H1 (cell line): Measurements from ENCODE around the gene ROBO2. TPM values are rescaled to one million over a fixed set of nuclear protein-coding genes. Genes with fewer than 3 reads are reported as not detected.

Source experiments
- CTCF ChIA-PET: fragments of 300-600 bp; sonication (Branson Sonifier 250); formaldehyde crosslinking; loops from one replicate; lab custom pipeline; 2021; ENCODE audit not compliant: partially characterized antibody; lab: Charles Lee
- POLR2A ChIA-PET: fragments of 300-600 bp; sonication (Branson Sonifier 250); formaldehyde crosslinking; loops from one replicate; lab custom pipeline; 2021; ENCODE audit warnings: inconsistent platforms; ENCODE audit not compliant: partially characterized antibody; lab: Charles Lee
- DNase-seq, 2 experiments: peaks; one replicate each; pipeline versions ENCODE4 v3.0.0 to v3.0.0-alpha.2; 2010 to 2022; ENCODE audit warnings: low spot score in 2 of 2, low read depth in 1 of 2, mixed read lengths in 1 of 2
- FAIRE-seq: peaks from 2 replicates; lab custom pipeline; 2011; peaks lifted over from hg19 to GRCh38; lab: Jason Lieb, UNC
- H2AFZ ChIP-seq: 2 replicates; pipeline ENCODE4 v1.8.1; 2012; ENCODE audit warnings: low read length, inconsistent platforms
- H2AK5ac ChIP-seq: 2 replicates; pipeline ENCODE4 v1.6.1; 2013; ENCODE audit warnings: low read depth, low read length
- H2BK120ac ChIP-seq: replicated peaks from 2 replicates; pipeline ENCODE3; 2013; ENCODE audit warnings: low read depth, low read length, inconsistent platforms
- H2BK12ac ChIP-seq: 2 replicates; pipeline ENCODE4 v1.6.1; 2013; ENCODE audit warnings: low read depth, low read length
- H2BK15ac ChIP-seq: 2 replicates; pipeline ENCODE4 v1.6.1; 2013; ENCODE audit warnings: low read length
- H2BK20ac ChIP-seq: 2 replicates; pipeline ENCODE4 v1.6.1; 2013; ENCODE audit warnings: low read length
- H2BK5ac ChIP-seq: 2 replicates; pipeline ENCODE4 v1.6.1; 2013; ENCODE audit warnings: low read depth, low read length
- H3K14ac ChIP-seq: 2 replicates; pipeline ENCODE4 v1.6.1; 2013; ENCODE audit warnings: inconsistent platforms; ENCODE audit not compliant: insufficient read length
- H3K18ac ChIP-seq: 2 replicates; pipeline ENCODE4 v1.6.1; 2013; ENCODE audit warnings: low read length; ENCODE audit errors: extremely low read depth
- H3K23ac ChIP-seq: 2 replicates; pipeline ENCODE4 v1.6.1; 2013; ENCODE audit warnings: inconsistent platforms; ENCODE audit not compliant: insufficient read length
- H3K23me2 ChIP-seq: 2 replicates; pipeline ENCODE4 v1.6.1; 2013; ENCODE audit warnings: low read depth, low read length
- H3K27ac ChIP-seq: 2 replicates; pipeline ENCODE4 v1.6.1; 2011; ENCODE audit warnings: low read depth, low read length, inconsistent platforms
- H3K27me3 ChIP-seq, 4 experiments: replicated peaks in 1 of 4; 1 replicate in 1 of 4; 2 replicates in 3 of 4; pipeline versions ENCODE4 v1.6.1 to v1.8.1; 2011 to 2013; ENCODE audit warnings: low read length in 3 of 4, mild to moderate bottlenecking in 3 of 4, inconsistent platforms in 2 of 4, mixed read lengths in 2 of 4, moderate library complexity in 1 of 4; ENCODE audit not compliant: control insufficient read depth in 3 of 4, insufficient read depth in 3 of 4; ENCODE audit errors: extremely low read depth in 1 of 4
- H3K36me3 ChIP-seq, 4 experiments: 2 replicates each; pipeline versions ENCODE4 v1.6.1 to v1.8.1; 2011 to 2013; ENCODE audit warnings: mild to moderate bottlenecking in 4 of 4, low read length in 3 of 4, moderate library complexity in 2 of 4, control low read depth in 1 of 4, inconsistent platforms in 1 of 4; ENCODE audit not compliant: insufficient read depth in 4 of 4, control insufficient read depth in 2 of 4
- H3K4ac ChIP-seq: replicated peaks from 2 replicates; pipeline ENCODE3; 2013; ENCODE audit warnings: low read length, low read depth, mixed read lengths, inconsistent platforms; ENCODE audit not compliant: insufficient read length
- H3K4me1 ChIP-seq, 4 experiments: replicated peaks in 1 of 4; 1 replicate in 1 of 4; 2 replicates in 3 of 4; pipeline versions ENCODE4 v1.6.1 to v1.8.1; 2011 to 2013; ENCODE audit warnings: low read length in 3 of 4, inconsistent platforms in 2 of 4, mixed read lengths in 1 of 4; ENCODE audit not compliant: insufficient read depth in 4 of 4, control insufficient read depth in 3 of 4
- H3K4me2 ChIP-seq, 2 experiments: 2 replicates each; pipeline versions ENCODE4 v1.6.1 to v1.8.1; 2011 to 2013; ENCODE audit warnings: low read depth in 2 of 2, low read length in 2 of 2, control low read depth in 1 of 2, inconsistent platforms in 1 of 2, mild to moderate bottlenecking in 1 of 2; ENCODE audit not compliant: insufficient read depth in 1 of 2
- H3K4me3 ChIP-seq, 4 experiments: fragments of 200-600, 300-600 bp in 1 of 4; sonication (generic), shearing (Covaris generic), sonication (Bioruptor Twin) in 1 of 4; 2 replicates each; pipeline versions ENCODE4 v1.5.1 to v1.8.1; 2011 to 2016; ENCODE audit warnings: low read length in 4 of 4, low read depth in 3 of 4, control low read depth in 2 of 4, inconsistent platforms in 2 of 4, mild to moderate bottlenecking in 2 of 4, mixed read lengths in 1 of 4, moderate library complexity in 1 of 4; ENCODE audit not compliant: insufficient read depth in 2 of 4; ENCODE audit errors: extremely low read depth in 1 of 4
- H3K56ac ChIP-seq: replicated peaks from 2 replicates; pipeline ENCODE3; 2013; ENCODE audit warnings: low read depth, mild to moderate bottlenecking, mixed read lengths, low read length, inconsistent platforms; ENCODE audit not compliant: insufficient read length
- H3K79me1 ChIP-seq: 2 replicates; pipeline ENCODE4 v1.6.1; 2013; ENCODE audit warnings: low read depth, low read length, control low read depth
- H3K79me2 ChIP-seq, 2 experiments: 2 replicates each; pipeline versions ENCODE4 v1.6.1 to v1.8.1; 2012 to 2013; ENCODE audit warnings: low read length in 2 of 2, mild to moderate bottlenecking in 2 of 2, inconsistent platforms in 1 of 2; ENCODE audit not compliant: insufficient read depth in 2 of 2, control insufficient read depth in 1 of 2
- H3K9ac ChIP-seq, 4 experiments: replicated peaks in 1 of 4; 1 replicate in 1 of 4; 2 replicates in 3 of 4; pipeline versions ENCODE4 v1.6.1 to v1.8.1; 2011 to 2013; ENCODE audit warnings: low read depth in 3 of 4, low read length in 3 of 4, control low read depth in 2 of 4, mild to moderate bottlenecking in 2 of 4, moderate library complexity in 2 of 4, inconsistent platforms in 1 of 4; ENCODE audit errors: extremely low read depth in 1 of 4
- H3K9me3 ChIP-seq, 2 experiments: 2 replicates each; pipeline versions ENCODE4 v1.6.1 to v1.8.1; 2012 to 2013; ENCODE audit warnings: mild to moderate bottlenecking in 2 of 2, moderate library complexity in 2 of 2, control low read depth in 1 of 2, inconsistent platforms in 1 of 2, low read depth in 1 of 2, low read length in 1 of 2, mixed read lengths in 1 of 2; ENCODE audit not compliant: insufficient read depth in 2 of 2
- H4K20me1 ChIP-seq, 2 experiments: replicated peaks in 1 of 2; 2 replicates each; pipeline versions ENCODE3 to v1.8.1; 2011 to 2013; ENCODE audit warnings: inconsistent platforms in 2 of 2, low read length in 2 of 2, mild to moderate bottlenecking in 1 of 2; ENCODE audit not compliant: insufficient read depth in 2 of 2, control insufficient read depth in 1 of 2
- H4K5ac ChIP-seq: 2 replicates; pipeline ENCODE4 v1.6.1; 2013; ENCODE audit warnings: low read length, low read depth, mixed read lengths, inconsistent platforms; ENCODE audit not compliant: insufficient read length
- H4K8ac ChIP-seq: 2 replicates; pipeline ENCODE4 v1.8.0; 2013; ENCODE audit warnings: mild to moderate bottlenecking, moderate library complexity, low read length, inconsistent platforms; ENCODE audit not compliant: insufficient read depth; ENCODE audit errors: extremely low read depth
- H4K91ac ChIP-seq: replicated peaks from 2 replicates; pipeline ENCODE3; 2013; ENCODE audit warnings: low read length, mixed read lengths, inconsistent platforms; ENCODE audit not compliant: insufficient read length
- MAFK ChIP-seq: IDR thresholded peaks from 2 replicates; pipeline ENCODE4 v1.6.1; 2012; ENCODE audit warnings: low read depth, mild to moderate bottlenecking, improper control_type of control experiment, low read length
- PHF8 ChIP-seq: fragments of 200-600 bp; sonication (generic); conservative IDR thresholded peaks from 2 replicates; pipeline ENCODE4 v1.7.1; 2012; ENCODE audit warnings: low read depth, mild to moderate bottlenecking, inconsistent platforms, low read length, moderate library complexity
- WGBS, 2 experiments: shearing (Covaris generic) in 1 of 2; methylation state at CpG; one replicate each; pipeline versions ENCODE4 v1.1.6 to v1.1.7; 2013 to 2015; ENCODE audit warnings: low lambda C conversion rate in 2 of 2, mixed read lengths in 2 of 2, inconsistent platforms in 1 of 2, low coverage in 1 of 2, missing lambda C conversion rate in 1 of 2; ENCODE audit not compliant: insufficient replicate concordance in 2 of 2, insufficient coverage in 1 of 2, insufficient read length in 1 of 2; ENCODE audit errors: extremely low coverage in 1 of 2, missing lambda C conversion rate in 1 of 2; 5-methylcytosine and 5-hydroxymethylcytosine counted together
- polyA plus RNA-seq, 7 experiments: library from polyadenylated mRNA; depleted of rRNA in 3 of 7; stranded (reverse) in 5 of 7; unstranded in 2 of 7; fragments of >200 nt in 5 of 7; fragments of 200-250 nt in 2 of 7; gene quantifications; 1 replicate in 5 of 7; 2 replicates in 1 of 7; 4 replicates in 1 of 7; pipeline versions ENCODE4 v1.2.1 to v1.2.3, GENCODE V29; 2011 to 2013; ENCODE audit warnings: missing spikeins in 2 of 7, mixed read lengths in 2 of 7
- total RNA-seq: library from RNA; stranded (reverse); fragmentation: NEBNext Ultra II Directional; extraction: Animal tissue kit (Norgen Biotek cat#: 25700); gene quantifications from 2 replicates; pipeline ENCODE4 v1.2.1, GENCODE V29; 2021

The ROBO2 gene
- total and polyA plus RNA-seq, 2 of the 8 experiments (the other 6 are each of a cell fraction or from before 2014, with no cell fraction given): 1.5 to 2.9 TPM

DNA sequence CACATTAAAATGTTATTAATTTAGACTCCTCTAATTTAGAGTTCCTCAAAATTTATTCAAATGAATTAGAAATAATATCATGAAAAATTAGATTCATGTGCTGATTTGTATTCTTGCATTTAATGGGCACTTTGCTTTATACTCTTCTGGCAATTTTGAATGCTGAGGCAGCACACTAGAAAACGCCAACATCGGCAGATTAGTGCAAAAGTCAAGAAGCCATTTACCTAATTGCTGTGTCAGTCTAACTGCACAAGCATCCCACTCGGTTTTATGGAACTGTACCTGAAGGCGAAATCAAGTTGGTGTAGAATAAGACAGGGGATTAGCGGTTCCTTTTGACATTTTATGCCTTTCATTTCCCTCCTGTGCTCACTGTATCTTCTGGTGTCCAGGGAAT lies 382.0 kb downstream of the ROBO2 start:
- Histone ChIP-seq H3K56ac (no peak overlapping the region), H2BK15ac (no peak overlapping the region), H3K23me2 (no peaks in the 10 kb centered on the region), H3K4me1 (no peaks in the 10 kb centered on the region; a peak in 2 of 7 replicates), H2BK20ac (no peak overlapping the region), H3K23ac (no peak overlapping the region), H3K14ac (no peak overlapping the region), H2AFZ (0 out of 2 replicates have a peak overlapping the region, but pooled peaks have one; percentile 58), H3K4me2 (no peak overlapping the region), H3K9ac (no peak overlapping the region), H3K79me1 (no peaks in the 10 kb centered on the region), H3K18ac (no peak overlapping the region), H3K79me2 (no peaks in the 10 kb centered on the region), H2AK5ac (no peak overlapping the region), H3K36me3 (no peaks in the 10 kb centered on the region), H4K8ac (no peak overlapping the region), H2BK120ac (no peak overlapping the region), H3K4me3 (no peak overlapping the region), H4K20me1 (no peaks in the 10 kb centered on the region), H4K91ac (no peak overlapping the region), H3K27ac (no peak overlapping the region), H2BK5ac (no peak overlapping the region), H2BK12ac (no peak overlapping the region), H3K4ac (no peak overlapping the region), H4K5ac (no peak overlapping the region), H3K9me3 (no peaks in the 10 kb centered on the region), H3K27me3 (peaks cover 0 to 1% (median 0%) of the 10 kb centered on the region in 4 experiments; a peak in 1 of 7 replicates)
- CTCF ChIA-PET: no interaction called here
- POLR2A ChIA-PET: no interaction called here
- FAIRE-seq: no peak
- 95% methylated on average over 5 of the region's 5 CpGs; no CpG with 5 or more reads in 1 of the 2 experiments for WGBS, 2 experiments
- no peak for DNase-seq
- TF ChIP-seq PHF8 (no peak), MAFK (peak; percentile 32; the same call in 1 of the 2 replicates)
